ENCODE measurements around the gene NIPAL4. TPM values are rescaled to one million over a fixed set of nuclear protein-coding genes. Genes with fewer than 3 reads are reported as not detected.

NIPAL4 gene
- polyA plus RNA-seq, 2 of the 4 experiments (the other 2 are of a cell fraction), result 8.6 to 8.9 TPM

GRCh38 chr5:157497875-157498611, 38.0 kb downstream of the NIPAL4 start:
- DNase-seq (ENCODE audit: low read depth in 1 of 2, low spot score in 1 of 2) (no peak), ATAC-seq (no peak; a peak in 1 of 6 replicates), FAIRE-seq (no peak)
- WGBS (ENCODE audit: missing lambda C conversion rate), result 77% methylated on average over 10 of the region's 10 CpGs
- Histone ChIP-seq H3K4me2 (no peak overlapping the region), H3K4me1 (no peaks in the 10 kb centered on the region), H3K9me3 (no peaks in the 10 kb centered on the region), H3K27ac (no peak overlapping the region), H3K4me3 (no peak overlapping the region)
- POLR2A ChIA-PET, result no interaction called here
- CTCF ChIA-PET, result interaction anchor here (0.5 to 1.5 kb wide), 3 partner anchors 14 to 340 kb away, joined by 3 to 6 read pairs (median 4); no protein-coding TSS in a partner anchor
- TF ChIP-seq RCOR1 (IDR thresholded peaks at IDR 0.05; ENCODE audit: low read depth, low read length), result no peak

GRCh38 chr5:157502143-157502647, 42.2 kb downstream of the NIPAL4 start:
- Histone ChIP-seq H3K4me3 (no peak overlapping the region), H3K27ac (no peak overlapping the region), H3K4me2 (no peak overlapping the region), H3K9me3 (no peaks in the 10 kb centered on the region), H3K4me1 (no peaks in the 10 kb centered on the region)
- CTCF ChIA-PET, result no interaction called here
- 84% methylated on average over 8 of the region's 8 CpGs for WGBS (ENCODE audit: missing lambda C conversion rate)
- ATAC-seq (no peak), DNase-seq (ENCODE audit: low read depth in 1 of 2, low spot score in 1 of 2) (no peak), FAIRE-seq (no peak)
- POLR2A ChIA-PET, result no interaction called here
- TF ChIP-seq HOXA7 (CRISPR knock-in tag; IDR thresholded peaks at IDR 0.05) (no peak), RCOR1 (IDR thresholded peaks at IDR 0.05; ENCODE audit: low read depth, low read length) (no peak), KDM5A (IDR thresholded peaks at IDR 0.05) (no peak), USF2 (IDR thresholded peaks at IDR 0.05) (no peak), RNF2 (IDR thresholded peaks at IDR 0.05; ENCODE audit: borderline replicate concordance, low read depth) (no peak), FOXS1 (CRISPR knock-in tag; IDR thresholded peaks at IDR 0.05) (no peak), JUNB (IDR thresholded peaks at IDR 0.05) (no peak), ELK1 (IDR thresholded peaks at IDR 0.05; ENCODE audit: low read depth, low read length) (no peak), ZSCAN20 (CRISPR knock-in tag; IDR thresholded peaks at IDR 0.05) (no peak), SMC3 (IDR thresholded peaks at IDR 0.05) (no peak), RAD21 (conservative IDR thresholded peaks at IDR 0.05 in 1 of 2, IDR thresholded peaks at IDR 0.05 in 1 of 2) (no peak), POLR2A (IDR thresholded peaks at IDR 0.05; ENCODE audit: low read length) (no peak), EHMT2 (IDR thresholded peaks at IDR 0.05; ENCODE audit: low read depth) (no peak), ESRRA (IDR thresholded peaks at IDR 0.05; ENCODE audit: borderline replicate concordance, low read length) (no peak), BCL3 (IDR thresholded peaks at IDR 0.05) (no peak), ATOH8 (CRISPR knock-in tag; IDR thresholded peaks at IDR 0.05; ENCODE audit: low read depth) (no peak), HDAC2 (IDR thresholded peaks at IDR 0.05) (no peak), CHD4 (IDR thresholded peaks at IDR 0.05; ENCODE audit: borderline replicate concordance) (no peak), PBX3 (IDR thresholded peaks at IDR 0.05) (no peak), TP53 (CRISPR knock-in tag; IDR thresholded peaks at IDR 0.05) (no peak)

Data from A549 (cell line).